Liver (tissue), 9 donors: ENCODE data around the gene SPATS2L. TPM values are rescaled to one million over a fixed set of nuclear protein-coding genes. Genes with fewer than 3 reads are reported as not detected.

ENCODE experiments used
- DNase-seq: peaks from one replicate; pipeline ENCODE4 v3.0.0-alpha.2; 2017; ENCODE audit warnings: low spot score
- H3K27ac ChIP-seq, 2 donors: one replicate each; pipeline ENCODE4 v1.7.0; 2013; ENCODE audit warnings: inconsistent platforms in 2 of 2, low read length in 2 of 2, control low read depth in 1 of 2, low read depth in 1 of 2, mild to moderate bottlenecking in 1 of 2
- H3K27me3 ChIP-seq, 4 donors: one replicate each; pipeline versions ENCODE4 v1.6.1 to v1.7.0; 2013; ENCODE audit warnings: low read length in 3 of 4, inconsistent platforms in 1 of 4, mild to moderate bottlenecking in 1 of 4, moderate library complexity in 1 of 4; ENCODE audit not compliant: control insufficient read depth in 4 of 4, insufficient read depth in 4 of 4
- H3K36me3 ChIP-seq, 4 donors: one replicate each; pipeline versions ENCODE4 v1.6.1 to v1.7.0; 2013; ENCODE audit warnings: low read length in 3 of 4, mild to moderate bottlenecking in 3 of 4, low read depth in 1 of 4, moderate library complexity in 1 of 4; ENCODE audit not compliant: control insufficient read depth in 4 of 4, insufficient read depth in 3 of 4
- H3K4me1 ChIP-seq, 4 donors: one replicate each; pipeline versions ENCODE4 v1.6.1 to v1.7.0; 2013; ENCODE audit warnings: low read length in 3 of 4, mild to moderate bottlenecking in 3 of 4, moderate library complexity in 1 of 4; ENCODE audit not compliant: control insufficient read depth in 4 of 4, insufficient read depth in 4 of 4
- H3K4me3 ChIP-seq, 3 donors: one replicate each; pipeline versions ENCODE4 v1.6.1 to v1.7.0; 2013; ENCODE audit warnings: low read length in 3 of 3, control low read depth in 1 of 3, low read depth in 1 of 3, mild to moderate bottlenecking in 1 of 3
- H3K9ac ChIP-seq, 2 donors: one replicate each; pipeline ENCODE4 v1.7.0; 2013; ENCODE audit warnings: low read length in 2 of 2, mild to moderate bottlenecking in 2 of 2, moderate library complexity in 2 of 2, control low read depth in 1 of 2, low read depth in 1 of 2
- H3K9me3 ChIP-seq, 4 donors: one replicate each; pipeline versions ENCODE4 v1.6.1 to v1.7.0; 2013; ENCODE audit warnings: low read length in 3 of 4; ENCODE audit not compliant: control insufficient read depth in 4 of 4
- EGR1 ChIP-seq, 2 donors: IDR thresholded peaks; 2 replicates each; pipeline ENCODE4 v1.6.1; 2016 to 2018; ENCODE audit warnings: antibody characterized with exemption in 2 of 2, low read depth in 2 of 2
- FOXA1 ChIP-seq: IDR thresholded peaks from 2 replicates; pipeline ENCODE4 v1.6.1; 2016; ENCODE audit warnings: antibody characterized with exemption
- FOXA2 ChIP-seq: IDR thresholded peaks from 2 replicates; pipeline ENCODE4 v1.6.1; 2016; ENCODE audit warnings: antibody characterized with exemption
- GABPA ChIP-seq, 2 donors: IDR thresholded peaks in 1 of 2; conservative IDR thresholded peaks in 1 of 2; 2 replicates each; pipeline ENCODE4 v1.6.1; 2016; ENCODE audit warnings: antibody characterized with exemption in 2 of 2, mild to moderate bottlenecking in 1 of 2, moderate library complexity in 1 of 2
- HNF4A ChIP-seq, 2 donors: conservative IDR thresholded peaks; 2 replicates each; pipeline ENCODE4 v1.6.1; 2016; ENCODE audit warnings: antibody characterized with exemption in 2 of 2, mild to moderate bottlenecking in 2 of 2
- HNF4G ChIP-seq: IDR thresholded peaks from 2 replicates; pipeline ENCODE4 v1.6.1; 2016; ENCODE audit warnings: antibody characterized with exemption
- JUND ChIP-seq, 2 donors: IDR thresholded peaks; 2 replicates each; pipeline ENCODE4 v1.6.1; 2016; ENCODE audit warnings: antibody characterized with exemption in 2 of 2
- NR2F2 ChIP-seq: IDR thresholded peaks from 2 replicates; pipeline ENCODE4 v1.6.1; 2016; ENCODE audit warnings: antibody characterized with exemption
- RAD21 ChIP-seq, 2 donors: IDR thresholded peaks; 2 replicates each; pipeline ENCODE4 v1.6.1; 2016; ENCODE audit warnings: antibody characterized with exemption in 2 of 2, mild to moderate bottlenecking in 2 of 2
- RXRA ChIP-seq, 2 donors: IDR thresholded peaks; 2 replicates each; pipeline ENCODE4 v1.6.1; 2017 to 2018; ENCODE audit warnings: antibody characterized with exemption in 2 of 2, mild to moderate bottlenecking in 1 of 2
- SP1 ChIP-seq: IDR thresholded peaks from 2 replicates; pipeline ENCODE4 v1.6.1; 2018; ENCODE audit warnings: antibody characterized with exemption, mild to moderate bottlenecking
- TAF1 ChIP-seq: conservative IDR thresholded peaks from 2 replicates; pipeline ENCODE4 v1.6.1; 2016; ENCODE audit warnings: antibody characterized with exemption, mild to moderate bottlenecking
- YY1 ChIP-seq: IDR thresholded peaks from 2 replicates; pipeline ENCODE4 v1.6.1; 2016; ENCODE audit warnings: antibody characterized with exemption, mild to moderate bottlenecking
- WGBS: extraction: QIAGEN DNeasy Blood & Tissue Kit; methylation state at CpG from one replicate; pipeline ENCODE4 v1.1.7; 2013; 5-methylcytosine and 5-hydroxymethylcytosine counted together
- polyA plus RNA-seq, 2 donors: library from polyadenylated mRNA; stranded (reverse) in 1 of 2; unstranded in 1 of 2; fragments of 200-250 nt in 1 of 2; fragments of >200 nt in 1 of 2; fragmentation: Nextera tagmentation in 1 of 2; extraction: Ambion mirVana in 1 of 2; gene quantifications; one replicate each; pipeline versions ENCODE4 v1.2.1 to v1.2.3, GENCODE V29; 2013 to 2015
- total RNA-seq, 2 donors: library from RNA; depleted of rRNA; stranded (reverse); fragments of >200 nt; gene quantifications; one replicate each; pipeline ENCODE4 v1.2.3, GENCODE V29; 2014
- TF ChIP-seq, protein P1 (sequence below): IDR thresholded peaks from 2 replicates; pipeline ENCODE4 v1.6.1; 2016; ENCODE audit warnings: antibody characterized with exemption
- TF ChIP-seq, protein P2 (sequence below): IDR thresholded peaks from 2 replicates; pipeline ENCODE4 v1.6.1; 2016; ENCODE audit warnings: antibody characterized with exemption
- TF ChIP-seq, protein P3 (sequence below): IDR thresholded peaks from 2 replicates; pipeline ENCODE4 v1.6.1; 2016; ENCODE audit warnings: antibody characterized with exemption
- TF ChIP-seq, protein P4 (sequence below): fragments of 150-350 bp; IDR thresholded peaks from 2 replicates; pipeline ENCODE4 v1.5.1; 2017; ENCODE audit warnings: improper control_type of control experiment, low read depth, low read length; ENCODE audit not compliant: missing input control
- TF ChIP-seq, protein P5 (sequence below): IDR thresholded peaks from 2 replicates; pipeline ENCODE4 v1.6.1; 2016; ENCODE audit warnings: antibody characterized with exemption, mild to moderate bottlenecking
- donor health status: healthy.
- donor health status: healthy.
- donor health status: healthy.
- donor health status: healthy.
- donor health status: healthy.

SPATS2L gene
- total and polyA plus RNA-seq, 4 donors: 31.4 to 49.9 (median 42.4) TPM

DNA sequence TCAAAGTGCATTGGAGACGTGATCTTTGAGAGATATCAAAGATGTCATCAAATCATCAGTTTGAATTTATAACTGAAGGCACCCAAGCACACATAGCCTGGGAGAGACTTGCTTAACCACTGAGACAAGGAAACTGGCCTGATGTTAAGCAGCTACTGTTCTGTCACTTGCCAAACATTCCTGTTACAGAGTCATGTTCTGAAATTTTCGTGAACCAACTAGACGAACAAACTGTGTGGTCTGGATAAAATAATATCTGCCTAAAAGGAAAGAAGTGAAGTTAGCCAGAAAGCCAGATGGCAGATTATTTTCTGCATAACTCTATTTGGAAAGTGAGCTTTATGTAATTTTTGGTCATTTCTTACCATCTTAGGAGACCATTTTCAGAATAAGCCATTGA lies 51.4 kb downstream of the SPATS2L start (continued):
- TF ChIP-seq GABPA (IDR thresholded peaks at IDR 0.05 in 1 of 2, conservative IDR thresholded peaks at IDR 0.05 in 1 of 2): no peak
- TF ChIP-seq, protein P1, sequence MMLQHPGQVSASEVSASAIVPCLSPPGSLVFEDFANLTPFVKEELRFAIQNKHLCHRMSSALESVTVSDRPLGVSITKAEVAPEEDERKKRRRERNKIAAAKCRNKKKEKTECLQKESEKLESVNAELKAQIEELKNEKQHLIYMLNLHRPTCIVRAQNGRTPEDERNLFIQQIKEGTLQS: no peak

DNA sequence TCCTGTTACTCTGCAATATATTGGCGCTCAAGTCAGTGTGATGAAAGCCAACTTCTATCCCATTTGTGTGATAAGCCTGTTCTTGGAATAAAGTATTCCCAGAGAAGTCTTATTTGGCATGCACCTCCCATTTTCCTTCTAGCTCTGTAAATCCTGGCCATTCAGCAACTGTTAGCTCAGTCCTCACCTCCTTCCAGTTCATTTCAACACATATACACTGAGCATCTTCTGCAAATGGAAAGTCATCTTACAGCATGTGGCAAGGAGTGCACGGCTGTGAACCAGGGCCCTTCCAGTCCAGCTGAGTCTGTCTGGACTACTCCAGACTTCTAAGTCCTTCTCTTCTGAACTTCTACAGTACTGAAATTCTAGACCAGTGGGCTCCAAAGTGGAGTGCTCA lies 53.1 kb downstream of the SPATS2L start:
- peaks cover 0 to 11% (median 4%) of the 10 kb centered on the region in 4 donors for H3K4me1 ChIP-seq
- TF ChIP-seq RXRA (IDR thresholded peaks at IDR 0.05): no peak
- no peaks in the 10 kb centered on the region for H3K9me3 ChIP-seq
- H3K9ac ChIP-seq: no peak overlapping the region
- DNase-seq: no peak
- no peaks in the 10 kb centered on the region for H3K27me3 ChIP-seq
- H3K27ac ChIP-seq: no peak overlapping the region
- 88% methylated on average over 2 of the region's 2 CpGs for WGBS
- H3K4me3 ChIP-seq: no peak overlapping the region
- H3K36me3 ChIP-seq: no peaks in the 10 kb centered on the region

DNA sequence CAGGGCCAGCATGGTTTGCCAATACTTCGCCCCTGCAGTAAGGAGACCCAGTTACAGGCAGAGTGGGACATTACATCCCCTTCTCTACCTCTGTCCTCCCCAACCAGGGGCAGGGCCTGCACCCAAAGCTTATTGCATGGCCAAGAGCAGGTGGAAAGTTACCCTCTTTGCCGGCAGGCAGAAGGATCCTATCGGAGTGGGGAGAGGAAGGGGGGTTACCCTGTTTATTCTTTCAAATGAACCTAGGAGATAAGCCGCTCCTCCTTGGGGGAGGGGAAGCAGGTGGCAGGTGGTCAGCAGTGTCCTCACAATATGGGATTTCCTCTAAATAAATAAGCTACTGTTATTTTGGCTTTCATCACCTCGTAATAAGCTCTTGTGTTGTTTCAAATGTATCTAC lies 53.9 kb downstream of the SPATS2L start:
- whole genome bisulfite sequencing: 88% methylated on average over 5 of the region's 5 CpGs
- no peaks in the 10 kb centered on the region for H3K27me3 ChIP-seq
- TF ChIP-seq GABPA (IDR thresholded peaks at IDR 0.05 in 1 of 2, conservative IDR thresholded peaks at IDR 0.05 in 1 of 2) (no peak), TAF1 (no peak), RXRA (IDR thresholded peaks at IDR 0.05) (no peak), FOXA2 (no peak), JUND (IDR thresholded peaks at IDR 0.05) (no peak), YY1 (no peak), EGR1 (IDR thresholded peaks at IDR 0.05; ENCODE audit: low read depth in 2 of 2) (no peak), NR2F2 (no peak), RAD21 (IDR thresholded peaks at IDR 0.05) (no peak), HNF4G (no peak), SP1 (no peak), HNF4A (conservative IDR thresholded peaks at IDR 0.05) (no peak), FOXA1 (no peak)
- TF ChIP-seq, protein P1: no peak
- TF ChIP-seq, protein P2, sequence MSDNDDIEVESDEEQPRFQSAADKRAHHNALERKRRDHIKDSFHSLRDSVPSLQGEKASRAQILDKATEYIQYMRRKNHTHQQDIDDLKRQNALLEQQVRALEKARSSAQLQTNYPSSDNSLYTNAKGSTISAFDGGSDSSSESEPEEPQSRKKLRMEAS: no peak
- TF ChIP-seq, protein P3, sequence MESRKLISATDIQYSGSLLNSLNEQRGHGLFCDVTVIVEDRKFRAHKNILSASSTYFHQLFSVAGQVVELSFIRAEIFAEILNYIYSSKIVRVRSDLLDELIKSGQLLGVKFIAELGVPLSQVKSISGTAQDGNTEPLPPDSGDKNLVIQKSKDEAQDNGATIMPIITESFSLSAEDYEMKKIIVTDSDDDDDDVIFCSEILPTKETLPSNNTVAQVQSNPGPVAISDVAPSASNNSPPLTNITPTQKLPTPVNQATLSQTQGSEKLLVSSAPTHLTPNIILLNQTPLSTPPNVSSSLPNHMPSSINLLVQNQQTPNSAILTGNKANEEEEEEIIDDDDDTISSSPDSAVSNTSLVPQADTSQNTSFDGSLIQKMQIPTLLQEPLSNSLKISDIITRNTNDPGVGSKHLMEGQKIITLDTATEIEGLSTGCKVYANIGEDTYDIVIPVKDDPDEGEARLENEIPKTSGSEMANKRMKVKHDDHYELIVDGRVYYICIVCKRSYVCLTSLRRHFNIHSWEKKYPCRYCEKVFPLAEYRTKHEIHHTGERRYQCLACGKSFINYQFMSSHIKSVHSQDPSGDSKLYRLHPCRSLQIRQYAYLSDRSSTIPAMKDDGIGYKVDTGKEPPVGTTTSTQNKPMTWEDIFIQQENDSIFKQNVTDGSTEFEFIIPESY: no peak
- TF ChIP-seq, protein P4, sequence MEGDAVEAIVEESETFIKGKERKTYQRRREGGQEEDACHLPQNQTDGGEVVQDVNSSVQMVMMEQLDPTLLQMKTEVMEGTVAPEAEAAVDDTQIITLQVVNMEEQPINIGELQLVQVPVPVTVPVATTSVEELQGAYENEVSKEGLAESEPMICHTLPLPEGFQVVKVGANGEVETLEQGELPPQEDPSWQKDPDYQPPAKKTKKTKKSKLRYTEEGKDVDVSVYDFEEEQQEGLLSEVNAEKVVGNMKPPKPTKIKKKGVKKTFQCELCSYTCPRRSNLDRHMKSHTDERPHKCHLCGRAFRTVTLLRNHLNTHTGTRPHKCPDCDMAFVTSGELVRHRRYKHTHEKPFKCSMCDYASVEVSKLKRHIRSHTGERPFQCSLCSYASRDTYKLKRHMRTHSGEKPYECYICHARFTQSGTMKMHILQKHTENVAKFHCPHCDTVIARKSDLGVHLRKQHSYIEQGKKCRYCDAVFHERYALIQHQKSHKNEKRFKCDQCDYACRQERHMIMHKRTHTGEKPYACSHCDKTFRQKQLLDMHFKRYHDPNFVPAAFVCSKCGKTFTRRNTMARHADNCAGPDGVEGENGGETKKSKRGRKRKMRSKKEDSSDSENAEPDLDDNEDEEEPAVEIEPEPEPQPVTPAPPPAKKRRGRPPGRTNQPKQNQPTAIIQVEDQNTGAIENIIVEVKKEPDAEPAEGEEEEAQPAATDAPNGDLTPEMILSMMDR: no peak
- TF ChIP-seq, protein P5, sequence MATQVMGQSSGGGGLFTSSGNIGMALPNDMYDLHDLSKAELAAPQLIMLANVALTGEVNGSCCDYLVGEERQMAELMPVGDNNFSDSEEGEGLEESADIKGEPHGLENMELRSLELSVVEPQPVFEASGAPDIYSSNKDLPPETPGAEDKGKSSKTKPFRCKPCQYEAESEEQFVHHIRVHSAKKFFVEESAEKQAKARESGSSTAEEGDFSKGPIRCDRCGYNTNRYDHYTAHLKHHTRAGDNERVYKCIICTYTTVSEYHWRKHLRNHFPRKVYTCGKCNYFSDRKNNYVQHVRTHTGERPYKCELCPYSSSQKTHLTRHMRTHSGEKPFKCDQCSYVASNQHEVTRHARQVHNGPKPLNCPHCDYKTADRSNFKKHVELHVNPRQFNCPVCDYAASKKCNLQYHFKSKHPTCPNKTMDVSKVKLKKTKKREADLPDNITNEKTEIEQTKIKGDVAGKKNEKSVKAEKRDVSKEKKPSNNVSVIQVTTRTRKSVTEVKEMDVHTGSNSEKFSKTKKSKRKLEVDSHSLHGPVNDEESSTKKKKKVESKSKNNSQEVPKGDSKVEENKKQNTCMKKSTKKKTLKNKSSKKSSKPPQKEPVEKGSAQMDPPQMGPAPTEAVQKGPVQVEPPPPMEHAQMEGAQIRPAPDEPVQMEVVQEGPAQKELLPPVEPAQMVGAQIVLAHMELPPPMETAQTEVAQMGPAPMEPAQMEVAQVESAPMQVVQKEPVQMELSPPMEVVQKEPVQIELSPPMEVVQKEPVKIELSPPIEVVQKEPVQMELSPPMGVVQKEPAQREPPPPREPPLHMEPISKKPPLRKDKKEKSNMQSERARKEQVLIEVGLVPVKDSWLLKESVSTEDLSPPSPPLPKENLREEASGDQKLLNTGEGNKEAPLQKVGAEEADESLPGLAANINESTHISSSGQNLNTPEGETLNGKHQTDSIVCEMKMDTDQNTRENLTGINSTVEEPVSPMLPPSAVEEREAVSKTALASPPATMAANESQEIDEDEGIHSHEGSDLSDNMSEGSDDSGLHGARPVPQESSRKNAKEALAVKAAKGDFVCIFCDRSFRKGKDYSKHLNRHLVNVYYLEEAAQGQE: no peak

More for the DNA sequence above, 53.9 kb downstream of the SPATS2L start:
- Histone ChIP-seq H3K36me3 (no peaks in the 10 kb centered on the region), H3K9me3 (no peaks in the 10 kb centered on the region), H3K27ac (no peak overlapping the region), H3K4me1 (peaks cover 0 to 11% (median 4%) of the 10 kb centered on the region in 4 donors), H3K9ac (no peak overlapping the region), H3K4me3 (no peak overlapping the region)
- no peak for DNase-seq
